SW 1271 (cell line): ENCODE data around the gene STIM2.

Experiments
- DNase-seq, 2 experiments: peaks; one replicate each; lab custom pipeline; 2025; lab: John Stamatoyannopoulos, UW

Gene STIM2

DNA sequence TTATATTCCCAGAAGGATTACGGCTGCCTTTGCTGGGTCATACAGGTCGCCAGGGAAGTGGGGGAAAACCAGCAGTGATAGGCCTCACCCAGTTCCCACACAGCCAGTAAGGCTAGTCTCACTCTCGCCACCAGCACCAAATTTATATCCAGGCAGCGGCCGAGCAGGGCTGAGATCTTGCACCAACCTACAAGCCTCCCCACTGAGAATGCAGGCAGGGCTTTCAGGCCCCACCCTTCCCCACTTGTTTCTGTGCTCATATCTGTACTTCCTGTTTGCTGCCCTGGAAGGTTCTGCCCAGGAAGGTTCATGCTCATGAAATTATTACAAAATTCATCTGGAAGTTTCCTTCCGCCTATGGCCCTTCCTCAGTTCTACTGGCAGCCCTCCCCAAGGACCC is 179.7 kb downstream of the STIM2 start:
- no peak for DNase-seq

- no peak for DNase-seq
These were observed 181.8 kb downstream of the STIM2 start for GRCh38 chr4:27042411-27042810.

- no peak for DNase-seq
These were observed 182.6 kb downstream of the STIM2 start for GRCh38 chr4:27043200-27043599.

DNA sequence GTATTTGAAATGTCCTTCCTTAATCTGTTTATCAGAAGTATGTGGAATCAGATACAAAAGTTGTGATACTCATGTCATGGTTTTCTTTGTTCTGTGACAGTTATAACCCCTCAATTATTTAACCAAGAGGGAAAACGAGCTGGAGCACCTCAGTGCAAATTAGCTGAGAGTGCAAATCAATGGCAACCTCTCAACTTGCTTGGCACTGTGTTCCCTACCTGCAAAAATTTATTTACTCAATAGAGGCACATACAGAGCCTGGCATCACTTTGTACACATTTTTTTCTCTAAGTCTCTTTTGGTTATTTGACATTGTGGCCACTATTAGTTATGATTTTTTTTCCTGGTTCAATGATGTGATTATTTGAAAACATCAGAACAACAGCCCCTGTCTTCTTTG is 186.2 kb downstream of the STIM2 start:
- DNase-seq = no peak

- DNase-seq = peak in 1 of 2 experiments; percentile 39
These were observed 188.0 kb downstream of the STIM2 start for GRCh38 chr4:27048429-27049238.

DNA sequence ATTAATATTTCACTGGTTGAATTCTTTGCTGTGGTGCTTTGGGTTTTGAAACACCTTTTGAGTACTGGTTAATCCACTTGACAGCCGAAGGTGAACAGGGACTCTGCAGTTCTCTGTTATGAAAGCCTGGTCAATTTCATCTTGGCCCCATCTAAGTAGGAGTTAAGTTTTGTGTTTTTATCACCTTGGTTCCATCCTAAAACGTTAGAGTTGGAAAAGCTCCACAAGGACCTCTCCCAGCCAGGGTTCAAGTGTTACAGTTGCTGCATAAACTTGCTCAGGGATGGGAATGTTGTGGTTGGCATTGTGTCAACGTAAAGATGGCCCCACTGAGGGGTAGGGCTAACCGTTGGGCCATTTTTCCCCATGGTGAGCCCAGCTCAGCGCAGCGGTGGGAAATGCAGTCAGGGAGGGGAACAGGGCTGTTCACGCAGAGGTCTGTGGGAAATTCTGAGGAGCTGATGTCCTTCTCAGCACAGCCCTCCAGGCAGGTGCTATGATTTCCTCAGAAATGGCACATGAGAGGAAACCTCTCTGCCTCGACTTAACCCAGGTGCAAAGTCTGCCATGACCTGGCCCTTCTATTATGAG is 188.7 kb downstream of the STIM2 start:
- no peak for DNase-seq

DNA sequence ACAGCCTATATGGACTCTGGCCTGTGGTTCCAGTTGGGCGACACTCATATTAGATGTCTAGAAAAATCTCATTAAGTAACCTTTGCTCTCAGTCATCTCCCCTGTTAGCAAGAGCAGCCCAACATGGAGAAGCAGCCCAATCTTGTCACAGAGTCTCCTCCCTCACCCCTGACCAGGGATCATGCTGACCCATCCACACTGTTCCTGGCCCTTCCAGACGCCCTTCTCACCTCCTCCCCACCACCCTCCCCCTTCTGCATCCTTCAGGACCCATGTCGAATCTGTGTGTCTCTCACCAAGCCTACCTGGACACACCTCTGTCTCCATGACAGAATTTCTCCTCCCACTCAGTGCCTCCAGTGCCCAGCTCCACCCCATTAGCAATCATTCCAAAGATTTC is 190.1 kb downstream of the STIM2 start:
- DNase-seq = no peak

- DNase-seq = no peak
These were observed 194.7 kb downstream of the STIM2 start for GRCh38 chr4:27055221-27055760.

GRCh38 chr4:27056281-27056680 is 195.6 kb downstream of the STIM2 start:
- DNase-seq = no peak

GRCh38 chr4:27057053-27057452 is 196.4 kb downstream of the STIM2 start:
- DNase-seq = no peak

DNA sequence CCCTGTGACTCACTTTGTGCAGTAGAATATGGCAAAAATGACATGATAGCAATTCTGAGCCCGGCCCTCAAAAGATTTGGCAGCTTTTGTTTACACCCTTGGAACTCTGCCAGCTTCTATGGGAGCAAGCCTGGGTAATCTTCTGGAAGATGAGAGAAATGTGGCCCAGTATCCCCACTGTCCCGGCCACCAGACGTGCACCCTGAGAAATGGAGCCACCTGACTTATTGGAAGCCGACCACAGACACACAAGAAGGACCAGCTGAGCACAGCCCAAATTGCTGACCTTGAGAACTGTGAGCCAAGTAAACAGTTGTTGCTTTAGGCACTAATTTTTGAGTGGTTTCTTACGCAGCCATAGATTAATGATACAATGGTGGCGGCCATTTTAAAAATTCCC is 197.0 kb downstream of the STIM2 start:
- no peak for DNase-seq

- DNase-seq = no peak
These were observed 198.3 kb downstream of the STIM2 start for GRCh38 chr4:27058819-27059406.

DNA sequence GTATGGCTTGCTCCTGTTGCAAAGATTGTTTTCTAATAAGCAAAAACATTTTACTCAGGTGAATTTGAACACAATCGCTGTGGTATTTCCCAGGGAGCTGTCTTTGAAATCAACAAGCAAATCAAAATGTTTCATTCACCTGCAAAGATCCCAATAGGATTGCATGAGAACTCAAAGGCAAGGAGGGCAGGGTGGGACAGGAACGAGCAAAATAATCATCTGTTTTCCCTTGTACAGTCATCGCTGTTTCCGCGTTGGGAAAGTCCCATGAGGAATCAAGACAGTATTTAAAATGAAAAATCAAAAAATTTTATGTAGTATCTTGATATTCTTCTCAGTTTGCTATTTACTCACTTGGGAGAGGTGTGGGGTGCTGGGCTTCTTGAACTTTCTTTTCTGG is 198.8 kb downstream of the STIM2 start:
- no peak for DNase-seq

DNA sequence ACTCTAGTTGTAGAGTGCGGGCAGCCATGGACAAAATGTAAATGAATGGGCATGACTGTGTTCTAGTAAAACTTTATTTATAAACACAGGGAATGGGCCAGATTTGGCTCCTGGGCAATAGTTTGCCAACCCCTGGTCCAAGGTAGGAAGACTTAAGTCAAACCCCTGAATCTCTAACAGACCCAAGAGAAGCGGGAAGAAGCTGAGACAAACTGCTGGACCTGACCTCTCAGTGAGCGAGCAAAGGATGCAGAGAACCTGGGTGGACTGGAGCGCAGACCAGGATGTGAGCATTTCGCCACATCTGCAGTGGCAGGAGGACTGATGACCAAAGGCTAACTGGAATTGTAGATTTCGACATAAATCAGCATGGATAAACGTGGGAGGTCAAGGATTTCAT is 201.6 kb downstream of the STIM2 start:
- DNase-seq = no peak

DNA sequence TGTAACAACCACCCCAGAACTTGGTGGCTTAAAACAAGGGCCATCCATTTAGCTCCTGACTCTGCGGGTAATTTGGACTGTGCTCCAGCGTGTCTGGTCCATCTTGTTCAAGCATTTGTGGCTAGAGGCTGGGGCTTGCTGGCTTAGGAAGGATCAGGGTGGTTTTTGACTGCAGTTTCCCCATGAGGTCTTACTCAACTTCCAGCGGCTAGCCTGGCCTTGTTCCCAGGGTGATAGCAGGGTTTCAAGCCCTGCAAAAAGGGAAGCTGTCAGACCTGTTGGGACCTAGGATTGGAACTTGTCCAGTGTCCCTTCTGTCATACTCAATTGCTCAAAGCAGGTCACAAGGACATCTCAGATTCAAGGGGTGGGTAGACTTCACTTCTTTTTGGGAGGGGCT is 205.9 kb downstream of the STIM2 start:
- no peak for DNase-seq

- DNase-seq = no peak
These were observed 207.7 kb downstream of the STIM2 start for GRCh38 chr4:27068151-27068867.
